PC-3 (cell line): ENCODE measurements around the gene TARS2.

Experiments used
- EZH2 ChIP-seq: fragments of 300-600 bp; sonication (generic); IDR thresholded peaks from one replicate; pipeline ENCODE4 v1.6.1; 2017; ENCODE audit warnings: antibody characterized with exemption, mild to moderate bottlenecking, low read length; ENCODE audit not compliant: unreplicated experiment
- EZH2phosphoT487 ChIP-seq: fragments of 300-600 bp; sonication (generic); IDR thresholded peaks from 2 replicates; pipeline ENCODE4 v1.6.1; 2018; ENCODE audit warnings: mild to moderate bottlenecking, antibody characterized with exemption, low read length, borderline replicate concordance
- TF ChIP-seq, protein P1 (sequence below): fragments of 300-600 bp; sonication (generic); conservative IDR thresholded peaks from 2 replicates; pipeline ENCODE4 v1.5.1; 2017; ENCODE audit warnings: antibody characterized with exemption, low read depth, mild to moderate bottlenecking, low read length

DNA sequence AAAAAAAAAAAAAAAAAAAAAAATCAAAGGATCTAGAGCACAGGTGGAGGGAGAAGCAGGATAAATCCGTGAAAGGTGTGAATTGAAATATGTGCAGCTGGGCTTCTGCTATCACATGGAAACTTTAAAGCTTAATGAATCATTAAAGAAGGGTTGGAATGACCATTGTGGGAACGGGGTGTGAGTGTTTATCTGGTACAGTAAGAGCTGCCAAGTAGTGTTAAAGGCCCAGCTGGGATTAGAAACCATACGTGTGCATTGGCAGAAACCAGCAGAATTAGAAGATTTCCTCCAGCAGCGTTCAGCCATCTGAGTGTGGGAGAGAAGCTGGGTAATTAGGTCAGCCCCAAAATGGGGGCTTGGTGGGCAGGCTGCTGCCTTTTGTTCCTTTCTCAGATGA is 41.8 kb downstream of the TARS2 start:
- TF ChIP-seq, protein P1, sequence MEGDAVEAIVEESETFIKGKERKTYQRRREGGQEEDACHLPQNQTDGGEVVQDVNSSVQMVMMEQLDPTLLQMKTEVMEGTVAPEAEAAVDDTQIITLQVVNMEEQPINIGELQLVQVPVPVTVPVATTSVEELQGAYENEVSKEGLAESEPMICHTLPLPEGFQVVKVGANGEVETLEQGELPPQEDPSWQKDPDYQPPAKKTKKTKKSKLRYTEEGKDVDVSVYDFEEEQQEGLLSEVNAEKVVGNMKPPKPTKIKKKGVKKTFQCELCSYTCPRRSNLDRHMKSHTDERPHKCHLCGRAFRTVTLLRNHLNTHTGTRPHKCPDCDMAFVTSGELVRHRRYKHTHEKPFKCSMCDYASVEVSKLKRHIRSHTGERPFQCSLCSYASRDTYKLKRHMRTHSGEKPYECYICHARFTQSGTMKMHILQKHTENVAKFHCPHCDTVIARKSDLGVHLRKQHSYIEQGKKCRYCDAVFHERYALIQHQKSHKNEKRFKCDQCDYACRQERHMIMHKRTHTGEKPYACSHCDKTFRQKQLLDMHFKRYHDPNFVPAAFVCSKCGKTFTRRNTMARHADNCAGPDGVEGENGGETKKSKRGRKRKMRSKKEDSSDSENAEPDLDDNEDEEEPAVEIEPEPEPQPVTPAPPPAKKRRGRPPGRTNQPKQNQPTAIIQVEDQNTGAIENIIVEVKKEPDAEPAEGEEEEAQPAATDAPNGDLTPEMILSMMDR: no peak
- TF ChIP-seq EZH2: no peak
- TF ChIP-seq EZH2phosphoT487: no peak
